HG03558 (cell line): ENCODE data around the gene KCNMB2.
"Not testable (repeated sequence)": the region's sequence is repeated elsewhere in the genome, so short reads cannot be mapped to it uniquely, and the experiment has no call there.

Experiments used
- ATAC-seq: cut with Tn5 transposase; IDR thresholded peaks from one replicate; pipeline ENCODE4 v1.9.1; 2021; ENCODE audit warnings: moderate number of reproducible peaks; ENCODE audit not compliant: unreplicated experiment; ENCODE audit errors: extremely low read depth

The KCNMB2 gene

GRCh38 chr3:178845420-178846118 lies 309.3 kb downstream of the KCNMB2 start:
- ATAC-seq: no peak

- no peak for ATAC-seq
These were observed 311.0 kb downstream of the KCNMB2 start for GRCh38 chr3:178847190-178847589.

DNA sequence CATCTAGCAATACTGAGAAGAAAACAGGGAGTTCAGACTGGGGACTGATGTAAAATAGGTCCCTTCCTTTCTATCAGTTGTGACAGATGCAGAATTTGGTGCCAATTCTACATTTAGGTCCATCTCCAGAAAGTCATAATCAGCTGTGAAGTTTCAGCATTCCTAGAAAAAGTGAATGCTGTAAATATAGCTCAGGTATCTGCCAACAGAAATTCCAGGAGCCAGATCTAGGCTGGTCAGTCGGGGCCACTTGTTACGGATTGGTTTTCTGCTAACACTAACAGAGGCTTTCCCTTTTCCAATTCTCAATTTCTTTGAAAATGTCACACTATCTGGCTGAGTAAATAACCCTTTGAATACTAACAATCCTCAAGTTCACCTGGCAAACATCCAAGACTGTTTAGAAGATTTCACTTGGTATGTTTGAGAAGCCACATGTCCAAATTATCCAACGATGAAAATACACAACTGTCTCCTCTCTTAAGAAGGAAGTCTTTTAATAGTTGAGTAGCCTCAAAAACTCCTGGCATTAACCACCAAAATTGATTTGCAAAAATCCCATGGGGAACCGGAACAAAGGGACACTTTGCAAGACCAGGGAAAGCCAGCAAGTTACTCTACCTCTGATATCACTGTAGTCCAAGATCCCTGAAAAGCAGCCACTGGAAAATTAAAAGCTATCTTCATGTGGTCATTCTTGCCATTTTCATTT lies 313.1 kb downstream of the KCNMB2 start:
- no peak for ATAC-seq

GRCh38 chr3:178850450-178851190 lies 314.4 kb downstream of the KCNMB2 start:
- no peak for ATAC-seq

- ATAC-seq: no peak
These were observed 315.3 kb downstream of the KCNMB2 start for GRCh38 chr3:178851564-178851963.

DNA sequence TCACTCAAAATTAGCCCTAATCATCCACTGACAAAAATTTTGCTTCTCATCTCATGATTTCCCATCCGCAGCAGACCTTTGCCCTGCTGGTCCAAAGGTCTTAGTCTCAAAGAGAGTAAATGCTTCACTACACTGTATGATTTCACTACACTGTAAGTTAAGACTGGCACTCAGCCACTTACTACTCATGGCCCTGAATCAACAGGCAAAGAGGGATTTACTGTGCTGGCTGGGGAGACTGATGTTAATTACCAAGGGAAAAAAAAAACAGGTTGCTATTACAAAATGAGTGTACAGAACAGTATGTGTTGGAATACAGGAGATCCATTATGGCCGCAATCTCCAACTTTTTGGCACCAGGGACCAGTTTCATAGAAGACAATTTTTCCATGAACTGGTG lies 320.6 kb downstream of the KCNMB2 start:
- ATAC-seq: no peak

GRCh38 chr3:178859386-178859785 lies 323.1 kb downstream of the KCNMB2 start:
- no peak for ATAC-seq

DNA sequence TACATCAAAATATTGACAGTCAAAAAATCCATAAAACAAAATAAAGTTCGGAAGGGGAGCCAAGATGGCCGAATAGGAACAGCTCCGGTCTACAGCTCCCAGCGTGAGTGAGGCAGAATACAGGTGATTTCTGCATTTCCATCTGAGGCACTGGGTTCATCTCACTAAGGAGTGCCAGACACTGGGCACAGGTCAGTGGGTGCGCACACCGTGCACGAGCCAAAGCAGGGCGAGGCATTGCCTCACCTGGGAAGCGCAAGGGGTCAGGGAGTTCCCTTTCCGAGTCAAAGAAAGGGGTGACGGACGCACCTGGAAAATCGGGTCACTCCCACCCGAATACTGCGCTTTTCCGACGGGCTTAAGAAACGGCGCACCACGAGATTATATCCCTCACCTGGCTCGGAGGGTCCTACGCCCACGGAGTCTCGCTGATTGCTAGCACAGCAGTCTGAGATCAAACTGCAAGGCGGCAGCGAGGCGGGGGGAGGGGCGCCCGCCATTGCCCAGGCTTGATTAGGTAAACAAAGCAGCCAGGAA lies 323.7 kb downstream of the KCNMB2 start:
- not testable (repeated sequence) for ATAC-seq

- ATAC-seq: no peak
These were observed 332.4 kb downstream of the KCNMB2 start for GRCh38 chr3:178868681-178869080.

DNA sequence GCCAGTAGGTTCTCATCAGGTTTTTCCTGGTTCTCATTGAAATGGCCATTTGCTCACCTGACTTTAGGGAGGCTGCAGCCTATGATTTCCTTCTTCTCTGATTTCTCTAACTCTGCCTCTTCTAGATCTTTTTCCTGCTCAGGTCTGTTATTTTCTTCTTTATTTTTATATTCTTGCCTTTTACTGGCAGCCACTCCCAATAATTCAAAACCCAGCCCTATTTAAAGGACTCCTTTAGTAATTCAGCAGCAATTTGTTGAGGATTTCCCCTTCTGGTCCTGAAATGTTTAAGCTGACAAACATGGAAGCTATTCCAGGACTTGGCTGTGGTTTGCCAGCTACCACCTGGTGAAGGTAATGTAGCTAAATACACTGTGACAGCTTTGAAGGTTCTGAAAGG lies 333.8 kb downstream of the KCNMB2 start:
- no peak for ATAC-seq

DNA sequence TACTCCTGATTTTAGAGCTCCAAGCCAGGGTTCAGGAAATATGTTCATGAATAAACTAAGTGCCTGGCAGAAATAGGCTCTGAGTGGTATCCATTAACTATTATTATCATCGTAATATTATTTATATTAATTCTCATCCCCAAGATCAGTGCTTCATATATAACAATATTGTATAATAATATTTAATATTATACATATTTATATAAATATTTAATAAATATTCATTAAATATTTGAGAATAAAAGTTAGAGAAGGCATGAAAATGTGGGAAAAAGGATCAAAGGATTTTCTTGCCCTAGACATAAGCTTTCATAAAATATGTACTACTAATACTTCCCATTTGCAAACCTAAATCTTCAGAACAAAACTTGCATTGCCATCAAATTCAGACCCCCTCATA lies 338.9 kb downstream of the KCNMB2 start:
- no peak for ATAC-seq

- ATAC-seq: no peak
These were observed 339.6 kb downstream of the KCNMB2 start for GRCh38 chr3:178875836-178876235.

DNA sequence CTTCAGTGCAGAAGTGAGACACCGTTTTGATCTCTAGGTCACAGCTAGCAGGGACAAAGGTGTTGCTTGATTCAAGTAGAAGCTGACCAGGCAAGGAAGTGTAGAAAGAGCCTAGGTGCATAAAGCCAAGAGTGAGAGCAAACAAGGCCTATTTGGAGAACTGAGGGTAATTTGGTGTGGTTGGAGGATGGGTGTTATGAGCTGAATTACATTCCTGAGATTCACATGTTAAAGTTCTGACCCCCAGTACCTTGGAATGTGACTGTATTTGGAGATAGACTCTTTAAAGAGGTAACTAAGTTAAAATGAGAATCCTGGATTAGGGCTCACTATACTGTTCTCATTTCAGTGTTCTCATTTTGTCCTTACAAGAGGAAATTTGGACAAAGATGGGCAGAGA lies 344.0 kb downstream of the KCNMB2 start:
- no peak for ATAC-seq
